Upper lobe of right lung (tissue), 1 donor: ENCODE data around the gene ZBTB46. TPM values are rescaled to one million over a fixed set of nuclear protein-coding genes. Genes with fewer than 3 reads are reported as not detected.
A peak's percentile ranks its signal among the peaks of the same experiment; 100 is the strongest.

Experiments used
- ATAC-seq: fragments of 200-7000 bp; cut with Tn5 transposase; one replicate; pipeline ENCODE4 v1.9.1; 2020; ENCODE audit warnings: mild to moderate bottlenecking, moderate library complexity
- DNase-seq: peaks from one replicate; pipeline ENCODE4 v3.0.0-alpha.2; 2020
- H3K27ac ChIP-seq: fragments of 200-600 bp; one replicate; pipeline ENCODE4 v1.8.0; 2022
- H3K27me3 ChIP-seq: fragments of 200-600 bp; one replicate; pipeline ENCODE4 v1.8.0; 2022; ENCODE audit warnings: mild to moderate bottlenecking
- H3K36me3 ChIP-seq: fragments of 200-600 bp; one replicate; pipeline ENCODE4 v1.8.0; 2022
- H3K4me1 ChIP-seq: fragments of 200-600 bp; one replicate; pipeline ENCODE4 v1.8.0; 2022
- H3K4me3 ChIP-seq: fragments of 200-600 bp; one replicate; pipeline ENCODE4 v1.8.0; 2022; ENCODE audit warnings: mild to moderate bottlenecking
- H3K9me3 ChIP-seq: fragments of 200-600 bp; one replicate; pipeline ENCODE4 v1.8.0; 2022
- intact Hi-C: fragments of 100-400 bp; cut with DNase I; formaldehyde crosslinking; loops from one replicate; pipeline ENCODE4 v1.11.0; 2022
- total RNA-seq: library from RNA; stranded (reverse); fragmentation: NEBNext Ultra II Directional; extraction: Animal tissue kit (Norgen Biotek cat#: 25700); gene quantifications from one replicate; pipeline ENCODE4 v1.2.1, GENCODE V29; 2021
- TF ChIP-seq, protein P1 (sequence below): fragments of 200-600 bp; IDR thresholded peaks from one replicate; pipeline ENCODE4 v1.8.0; 2022; ENCODE audit warnings: antibody characterized with exemption
- donor health status: DM: no; HTN: yes; CAD: no; lungs with severe emphysema.

The ZBTB46 gene
- total RNA-seq, 1 donor from 2014 or later, result 19.7 TPM

DNA sequence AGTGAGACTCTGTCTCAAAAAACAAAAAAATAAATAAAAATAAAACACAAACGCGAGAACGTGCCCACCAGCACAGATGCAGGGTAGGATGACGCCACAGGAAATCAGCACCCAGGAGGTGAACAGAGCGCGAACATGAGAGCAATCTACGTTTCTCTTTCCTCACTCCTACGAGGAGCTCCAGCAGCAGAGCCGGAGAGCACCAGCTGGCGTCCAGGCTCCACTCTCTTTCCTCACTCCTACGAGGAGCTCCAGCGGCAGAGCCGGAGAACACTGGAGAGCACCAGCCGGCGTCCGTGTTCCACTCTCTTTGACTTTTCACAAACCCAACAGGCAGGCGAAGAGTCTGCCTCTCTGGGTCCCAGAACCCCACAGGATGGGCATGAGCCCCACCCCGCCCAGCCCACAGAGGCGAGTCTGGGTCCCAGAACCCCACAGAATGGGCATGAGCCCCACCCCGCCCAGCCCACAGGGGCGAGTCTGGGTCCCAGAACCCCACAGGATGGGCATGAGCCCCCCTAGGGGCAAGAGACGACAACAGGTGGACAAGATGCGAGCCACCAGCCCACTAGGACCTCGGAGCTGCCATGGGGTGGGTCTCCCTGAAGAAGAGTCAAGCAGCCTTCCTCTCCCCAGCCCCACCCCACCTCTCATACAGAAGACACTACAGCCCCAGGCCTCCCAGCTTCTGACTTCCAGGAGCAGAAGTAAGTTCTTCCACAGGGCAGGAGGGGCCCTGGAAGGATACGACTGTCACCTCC lies 20.2 kb downstream of the ZBTB46 start:
- no peaks in the 10 kb centered on the region for H3K36me3 ChIP-seq
- H3K27ac ChIP-seq, result no peak overlapping the region
- DNase-seq (no peak), ATAC-seq (peak; percentile 8)
- intact Hi-C loops, result no loop called here
- H3K9me3 ChIP-seq, result no peaks in the 10 kb centered on the region
- no peaks in the 10 kb centered on the region for H3K27me3 ChIP-seq
- no peak overlapping the region for H3K4me3 ChIP-seq
- TF ChIP-seq, protein P1, sequence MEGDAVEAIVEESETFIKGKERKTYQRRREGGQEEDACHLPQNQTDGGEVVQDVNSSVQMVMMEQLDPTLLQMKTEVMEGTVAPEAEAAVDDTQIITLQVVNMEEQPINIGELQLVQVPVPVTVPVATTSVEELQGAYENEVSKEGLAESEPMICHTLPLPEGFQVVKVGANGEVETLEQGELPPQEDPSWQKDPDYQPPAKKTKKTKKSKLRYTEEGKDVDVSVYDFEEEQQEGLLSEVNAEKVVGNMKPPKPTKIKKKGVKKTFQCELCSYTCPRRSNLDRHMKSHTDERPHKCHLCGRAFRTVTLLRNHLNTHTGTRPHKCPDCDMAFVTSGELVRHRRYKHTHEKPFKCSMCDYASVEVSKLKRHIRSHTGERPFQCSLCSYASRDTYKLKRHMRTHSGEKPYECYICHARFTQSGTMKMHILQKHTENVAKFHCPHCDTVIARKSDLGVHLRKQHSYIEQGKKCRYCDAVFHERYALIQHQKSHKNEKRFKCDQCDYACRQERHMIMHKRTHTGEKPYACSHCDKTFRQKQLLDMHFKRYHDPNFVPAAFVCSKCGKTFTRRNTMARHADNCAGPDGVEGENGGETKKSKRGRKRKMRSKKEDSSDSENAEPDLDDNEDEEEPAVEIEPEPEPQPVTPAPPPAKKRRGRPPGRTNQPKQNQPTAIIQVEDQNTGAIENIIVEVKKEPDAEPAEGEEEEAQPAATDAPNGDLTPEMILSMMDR, result no peak
- H3K4me1 ChIP-seq, result no peaks in the 10 kb centered on the region

DNA sequence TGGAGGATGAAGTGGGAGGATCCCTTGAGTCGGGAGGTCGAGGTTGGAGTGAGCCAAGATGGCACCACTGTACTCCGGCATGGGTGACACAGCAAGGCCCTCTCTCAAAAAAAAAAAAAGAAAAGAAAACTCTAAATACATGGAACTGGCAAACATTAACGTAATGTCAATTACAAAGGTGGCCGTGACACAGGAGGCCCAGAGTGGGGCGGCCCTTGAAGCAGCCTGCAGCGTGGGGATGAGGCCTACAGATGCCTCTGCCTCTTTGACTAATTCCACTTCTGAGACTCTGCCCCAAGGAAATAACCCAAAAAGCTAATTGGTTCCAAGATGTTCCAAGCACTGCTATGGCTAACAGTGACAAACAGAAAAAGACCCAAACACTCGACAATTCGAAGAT lies 21.2 kb downstream of the ZBTB46 start:
- ATAC-seq, result no peak
- H3K27me3 ChIP-seq, result no peaks in the 10 kb centered on the region
- intact Hi-C loops, result no loop called here
- no peaks in the 10 kb centered on the region for H3K9me3 ChIP-seq
- H3K27ac ChIP-seq, result no peak overlapping the region
- TF ChIP-seq, protein P1, result no peak
- no peaks in the 10 kb centered on the region for H3K4me1 ChIP-seq
- DNase-seq, result no peak
- H3K36me3 ChIP-seq, result no peaks in the 10 kb centered on the region
- H3K4me3 ChIP-seq, result no peak overlapping the region

DNA sequence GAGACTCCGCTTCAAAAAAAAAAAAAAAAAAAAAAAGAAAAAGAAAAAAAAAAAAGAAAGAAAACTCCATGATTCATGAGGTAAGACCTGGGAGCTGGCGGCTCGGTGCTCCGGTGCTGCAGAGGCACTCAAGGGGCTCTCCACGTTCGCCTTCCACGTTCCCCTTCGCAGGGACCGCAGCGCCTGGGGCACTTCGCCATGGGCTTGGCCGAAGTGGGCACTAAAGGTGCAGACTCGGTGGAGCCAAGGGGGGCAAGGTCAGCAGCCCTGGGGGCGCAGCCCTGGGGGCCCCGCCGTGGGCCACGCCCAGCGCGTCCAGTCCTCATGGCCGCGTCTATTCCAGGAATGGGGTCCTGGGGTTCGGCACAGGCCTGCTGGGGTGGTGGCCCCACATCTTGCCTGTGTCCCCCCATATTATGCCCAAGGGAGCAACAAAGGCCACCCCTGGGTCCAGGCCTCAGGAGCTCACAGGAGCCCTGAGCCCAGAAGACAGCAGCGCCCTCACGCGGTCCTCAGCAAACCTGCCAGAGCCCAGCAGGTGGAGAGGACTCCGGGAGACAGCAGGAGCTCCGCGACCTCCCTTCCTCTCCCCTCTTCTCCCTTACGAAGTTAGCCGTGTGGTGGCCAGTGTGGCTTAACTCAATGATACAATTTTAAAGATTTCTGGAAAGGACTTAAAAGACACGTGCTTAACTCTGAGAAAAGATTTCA lies 21.9 kb downstream of the ZBTB46 start:
- Histone ChIP-seq H3K36me3 (no peaks in the 10 kb centered on the region), H3K27ac (no peak overlapping the region), H3K9me3 (no peaks in the 10 kb centered on the region), H3K4me3 (no peak overlapping the region), H3K27me3 (no peaks in the 10 kb centered on the region), H3K4me1 (no peaks in the 10 kb centered on the region)
- DNase-seq (no peak), ATAC-seq (no peak)
- TF ChIP-seq, protein P1, result no peak
- intact Hi-C loops, result no loop called here

DNA sequence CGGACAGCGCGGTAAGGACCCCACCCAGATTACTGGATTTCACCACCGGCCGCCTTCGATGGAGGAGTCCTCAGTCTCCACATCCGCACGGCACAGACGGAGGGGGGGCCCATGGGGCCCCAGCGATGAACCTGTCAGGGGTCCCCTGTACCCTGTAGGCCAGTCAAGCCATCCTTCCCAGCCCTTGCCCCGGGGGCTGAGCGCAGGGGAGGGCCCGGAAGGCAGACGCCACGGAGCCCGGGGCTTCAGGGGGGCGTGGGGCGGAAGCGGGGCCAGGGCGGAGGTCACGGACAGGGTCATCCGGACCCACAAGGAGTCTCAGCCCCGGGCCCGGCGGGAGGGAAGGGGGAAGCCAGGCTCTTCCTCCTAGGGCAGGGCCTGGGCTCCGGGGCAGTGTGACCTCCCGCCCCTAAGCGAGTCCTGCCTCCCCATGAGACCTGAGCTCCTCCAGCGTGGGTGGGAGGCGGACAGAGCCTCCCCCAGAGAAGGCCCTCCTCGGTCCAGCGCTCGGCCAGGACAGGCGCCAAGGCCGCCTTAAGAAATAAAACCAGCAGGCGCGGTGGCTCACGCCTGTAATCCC lies 22.8 kb downstream of the ZBTB46 start:
- no peaks in the 10 kb centered on the region for H3K9me3 ChIP-seq
- TF ChIP-seq, protein P1, result no peak
- DNase-seq (no peak), ATAC-seq (no peak)
- H3K36me3 ChIP-seq, result no peaks in the 10 kb centered on the region
- no peaks in the 10 kb centered on the region for H3K4me1 ChIP-seq
- H3K4me3 ChIP-seq, result no peak overlapping the region
- no peak overlapping the region for H3K27ac ChIP-seq
- intact Hi-C loops, result no loop called here
- H3K27me3 ChIP-seq, result no peaks in the 10 kb centered on the region

DNA sequence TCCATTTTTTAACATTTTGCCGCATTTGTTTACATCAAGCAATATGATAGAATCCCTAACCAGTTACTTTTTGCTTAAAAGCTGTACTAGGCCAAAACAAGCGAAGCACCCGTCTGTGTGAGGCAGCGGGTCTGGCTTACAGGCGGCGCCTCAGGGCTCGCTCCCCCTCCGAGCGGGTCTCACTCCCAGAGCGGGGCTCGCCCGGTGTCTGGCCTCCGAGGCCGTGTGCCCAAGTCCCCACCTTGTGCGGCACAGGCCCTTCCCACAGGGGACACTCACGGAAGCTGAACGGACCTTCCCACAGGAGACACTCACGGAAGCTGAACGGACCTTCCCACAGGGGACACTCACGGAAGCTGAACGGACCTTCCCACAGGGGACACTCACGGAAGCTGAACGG lies 23.4 kb downstream of the ZBTB46 start:
- H3K27me3 ChIP-seq, result no peaks in the 10 kb centered on the region
- intact Hi-C loops, result no loop called here
- no peaks in the 10 kb centered on the region for H3K36me3 ChIP-seq
- H3K4me1 ChIP-seq, result no peaks in the 10 kb centered on the region
- H3K27ac ChIP-seq, result no peak overlapping the region
- TF ChIP-seq, protein P1, result no peak
- DNase-seq, result no peak
- no peak overlapping the region for H3K4me3 ChIP-seq
- H3K9me3 ChIP-seq, result no peaks in the 10 kb centered on the region
- ATAC-seq, result no peak
